ENCODE data around the gene MND1. TPM values are rescaled to one million over a fixed set of nuclear protein-coding genes. Genes with fewer than 3 reads are reported as not detected.

The MND1 gene
- total RNA-seq, 6 experiments from 2014 or later = 0.22 to 1.8 (median 0.86) TPM; not detected in 1

- Histone ChIP-seq H3K36me3 (no peaks in the 10 kb centered on the region), H3K27me3 (no peaks in the 10 kb centered on the region), H3K4me3 (no peak overlapping the region), H3K27ac (no peak overlapping the region), H3K9me3 (no peaks in the 10 kb centered on the region), H3K4me1 (peaks cover 0 to 8% (median 0%) of the 10 kb centered on the region in 4 donors)
- no peak for ATAC-seq
- no peak for TF ChIP-seq CTCF (IDR thresholded peaks at IDR 0.05)
- TF ChIP-seq POLR2A (IDR thresholded peaks at IDR 0.05) = no peak
- DNase-seq = no peak
- intact Hi-C loops (cut with DNase I) = loop anchor here in 1 of 2 donors (5.0 kb wide), 1 partner anchor 230 kb away; no protein-coding TSS in a partner anchor
Measured at GRCh38 chr4:153347117-153347516, 2.6 kb downstream of the MND1 start.

DNA sequence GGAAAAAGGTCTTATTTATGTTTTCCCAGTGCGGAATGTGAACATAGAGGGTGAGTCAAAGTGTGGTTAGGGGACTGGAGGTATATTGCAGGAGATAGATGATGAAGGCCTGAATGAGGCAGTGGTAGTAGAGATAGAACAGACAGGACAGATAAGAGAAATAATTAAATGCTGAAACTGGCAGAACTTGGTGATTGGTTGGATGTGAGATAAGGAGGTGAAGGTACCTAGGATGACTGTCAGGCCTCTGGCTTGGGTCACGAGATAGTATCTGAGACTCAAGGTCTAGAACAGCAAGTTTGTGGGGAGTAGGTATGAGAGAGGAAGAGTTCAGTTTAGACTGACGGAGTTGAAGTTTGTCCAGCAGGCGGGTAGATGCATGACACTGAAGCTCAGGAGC, 3.5 kb downstream of the MND1 start:
- TF ChIP-seq POLR2A (IDR thresholded peaks at IDR 0.05) (no peak), CTCF (IDR thresholded peaks at IDR 0.05) (no peak)
- H3K36me3 ChIP-seq = no peaks in the 10 kb centered on the region
- peaks cover 0 to 8% (median 0%) of the 10 kb centered on the region in 4 donors for H3K4me1 ChIP-seq
- 88% methylated on average over 4 of the region's 4 CpGs for WGBS (ENCODE audit: insufficient coverage, low coverage, low lambda C conversion rate, missing lambda C conversion rate)
- ATAC-seq (no peak), DNase-seq (no peak)
- intact Hi-C loops (cut with DNase I) = loop anchor here in 1 of 2 donors (5.0 kb wide), 1 partner anchor 229 kb away; no protein-coding TSS in a partner anchor
- no peaks in the 10 kb centered on the region for H3K27me3 ChIP-seq
- no peak overlapping the region for H3K4me3 ChIP-seq
- H3K27ac ChIP-seq = no peak overlapping the region
- H3K9me3 ChIP-seq = no peaks in the 10 kb centered on the region

DNA sequence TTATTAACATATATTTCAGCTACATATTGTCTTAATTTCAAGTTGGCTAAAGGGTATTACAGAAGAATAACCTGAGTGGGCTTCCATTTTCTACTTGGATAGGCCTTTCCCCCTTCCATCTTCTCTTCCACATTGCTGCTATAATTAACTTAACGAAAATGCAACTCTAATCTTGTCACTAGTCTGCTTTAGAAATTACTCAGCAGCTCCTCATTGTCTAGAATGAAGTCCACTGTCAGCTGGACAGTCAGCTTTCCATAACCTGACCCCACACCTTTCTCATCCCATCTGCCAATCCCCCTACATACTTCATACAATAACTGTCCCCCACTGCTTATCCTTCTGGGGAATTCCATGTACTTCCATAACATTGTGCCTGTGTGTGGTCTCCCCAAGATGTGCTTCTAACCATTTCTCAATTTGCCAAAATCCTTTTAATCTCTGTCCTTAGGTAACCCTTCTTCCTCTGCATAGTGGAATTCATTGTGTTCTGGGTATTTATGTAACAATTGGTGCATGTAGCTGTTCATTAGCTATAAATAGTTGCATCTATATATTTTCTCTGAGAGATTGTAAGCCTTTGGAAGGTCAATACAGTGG, 4.8 kb downstream of the MND1 start:
- H3K4me3 ChIP-seq = no peak overlapping the region
- H3K27ac ChIP-seq = no peak overlapping the region
- H3K4me1 ChIP-seq = peaks cover 0 to 8% (median 0%) of the 10 kb centered on the region in 4 donors
- H3K27me3 ChIP-seq = no peaks in the 10 kb centered on the region
- intact Hi-C loops (cut with DNase I) = loop anchor here in 1 of 2 donors (5.0 kb wide), 1 partner anchor 228 kb away; no protein-coding TSS in a partner anchor
- TF ChIP-seq CTCF (IDR thresholded peaks at IDR 0.05) = no peak
- TF ChIP-seq POLR2A (IDR thresholded peaks at IDR 0.05) = no peak
- 86% methylated on average over 1 of the region's 1 CpG for WGBS (ENCODE audit: insufficient coverage, low coverage, low lambda C conversion rate, missing lambda C conversion rate)
- DNase-seq (no peak), ATAC-seq (no peak)
- no peaks in the 10 kb centered on the region for H3K36me3 ChIP-seq
- no peaks in the 10 kb centered on the region for H3K9me3 ChIP-seq

DNA sequence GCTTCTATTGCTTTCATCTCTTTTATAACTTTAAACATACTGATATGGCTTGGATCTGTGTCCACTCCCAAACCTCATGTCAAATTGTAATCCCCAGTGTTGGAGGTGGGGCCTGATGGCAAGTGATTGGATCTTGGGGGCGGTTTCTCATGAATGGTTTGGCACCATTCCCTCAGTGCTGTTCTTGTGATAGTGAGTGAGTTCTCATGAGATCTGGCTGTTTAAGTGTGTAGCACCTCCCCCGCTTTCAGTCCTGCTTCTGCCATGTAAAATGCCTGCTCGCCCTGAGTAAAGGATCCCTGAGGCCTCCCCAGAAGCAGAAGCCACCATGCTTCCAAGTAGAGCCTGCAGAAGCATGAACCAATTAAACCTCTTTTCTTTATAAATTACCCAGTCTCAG, 17.7 kb downstream of the MND1 start:
- H3K4me1 ChIP-seq = no peaks in the 10 kb centered on the region
- 95% methylated on average over 2 of the region's 3 CpGs for WGBS (ENCODE audit: insufficient coverage, low coverage, low lambda C conversion rate, missing lambda C conversion rate)
- no peaks in the 10 kb centered on the region for H3K27me3 ChIP-seq
- no peaks in the 10 kb centered on the region for H3K36me3 ChIP-seq
- no peak for DNase-seq
- no peak overlapping the region for H3K27ac ChIP-seq
- no peak for TF ChIP-seq CTCF (IDR thresholded peaks at IDR 0.05)
- no peak for TF ChIP-seq POLR2A (IDR thresholded peaks at IDR 0.05)
- intact Hi-C loops (cut with DNase I) = no loop called here
- H3K9me3 ChIP-seq = no peaks in the 10 kb centered on the region
- no peak overlapping the region for H3K4me3 ChIP-seq
- no peak for ATAC-seq

All from right lobe of liver (tissue), 6 donors.